WERI-Rb-1 (cell line): ENCODE results near the gene TAF9B.
A peak's percentile ranks its signal among the peaks of the same experiment; 100 is the strongest.
"Not testable (repeated sequence)": the region's sequence is repeated elsewhere in the genome, so short reads cannot be mapped to it uniquely, and the experiment has no call there.

Experiments
- DNase-seq: peaks from one replicate; pipeline ENCODE4 v3.0.0-alpha.2; 2020
- H3K27ac ChIP-seq: fragments of 250-450 bp; sonication (Bioruptor Pico); 2 replicates; pipeline ENCODE4 v1.5.1; 2020; ENCODE audit warnings: mild to moderate bottlenecking, moderate library complexity
- H3K27me3 ChIP-seq: fragments of 250-450 bp; sonication (Bioruptor Pico); 2 replicates; pipeline ENCODE4 v1.5.1; 2021; ENCODE audit warnings: mild to moderate bottlenecking, low read depth, moderate library complexity; ENCODE audit not compliant: insufficient read depth, severe bottlenecking
- H3K36me3 ChIP-seq: fragments of 250-450 bp; sonication (Bioruptor Pico); 2 replicates; pipeline ENCODE4 v1.5.1; 2020; ENCODE audit warnings: mild to moderate bottlenecking, moderate library complexity
- H3K4me3 ChIP-seq: 2 replicates; pipeline ENCODE4 v1.5.1; 2011; ENCODE audit warnings: low read depth, mild to moderate bottlenecking, control low read depth, low read length
- H3K9me3 ChIP-seq: fragments of 250-450 bp; sonication (Bioruptor Pico); 2 replicates; pipeline ENCODE4 v1.5.1; 2021; ENCODE audit warnings: mild to moderate bottlenecking, moderate library complexity; ENCODE audit not compliant: severe bottlenecking
- CTCF ChIP-seq: IDR thresholded peaks from 2 replicates; pipeline ENCODE4 v1.5.1; 2011; ENCODE audit warnings: low read depth, mild to moderate bottlenecking, control low read depth, inconsistent platforms, low read length

TAF9B gene, protein sequence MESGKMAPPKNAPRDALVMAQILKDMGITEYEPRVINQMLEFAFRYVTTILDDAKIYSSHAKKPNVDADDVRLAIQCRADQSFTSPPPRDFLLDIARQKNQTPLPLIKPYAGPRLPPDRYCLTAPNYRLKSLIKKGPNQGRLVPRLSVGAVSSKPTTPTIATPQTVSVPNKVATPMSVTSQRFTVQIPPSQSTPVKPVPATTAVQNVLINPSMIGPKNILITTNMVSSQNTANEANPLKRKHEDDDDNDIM

DNA sequence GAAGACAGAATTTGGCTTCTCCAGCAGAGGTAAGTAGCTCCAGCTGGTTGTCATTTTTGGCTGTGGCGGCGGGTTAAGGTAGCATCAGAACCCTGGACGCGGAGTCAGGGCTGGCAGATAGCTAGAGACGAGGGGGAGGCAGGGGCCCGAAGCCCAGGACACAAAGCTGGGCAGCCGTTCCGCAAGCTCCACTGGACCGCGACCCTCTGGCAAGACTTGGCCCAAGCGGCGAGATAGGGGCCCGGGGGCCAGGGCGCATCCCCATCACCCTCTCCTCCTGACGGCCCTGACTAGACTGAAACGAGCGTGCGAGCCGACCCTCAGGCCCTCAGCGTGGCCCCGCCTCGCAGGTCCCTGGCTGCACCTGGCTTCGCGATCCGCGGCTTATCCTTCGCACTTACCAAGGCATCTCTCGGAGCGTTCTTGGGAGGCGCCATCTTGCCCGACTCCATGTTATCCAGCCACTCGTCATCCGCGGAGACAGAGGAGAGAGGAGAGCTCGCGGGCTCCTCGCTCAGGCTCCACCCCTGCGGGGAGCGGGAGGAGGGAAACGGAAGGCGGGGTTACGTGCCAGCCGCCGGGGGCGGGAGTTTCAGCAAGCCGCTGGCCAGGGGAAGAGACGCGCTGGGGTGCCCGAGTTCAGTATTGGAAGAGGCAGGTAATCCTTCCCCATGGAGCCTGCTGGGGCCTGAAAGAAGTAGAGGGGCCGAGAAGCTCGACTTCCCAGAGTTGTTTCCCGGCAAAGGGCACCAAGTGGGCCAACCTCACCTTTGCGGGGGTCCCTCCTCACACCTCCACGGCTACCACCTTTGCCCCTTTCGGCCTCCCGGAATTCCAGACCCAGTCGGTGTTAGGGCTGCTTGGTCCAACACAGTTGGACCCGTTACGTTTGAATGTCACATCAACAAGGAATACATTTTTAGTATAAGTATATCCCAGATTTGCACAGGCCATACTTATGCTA lies at the start of gene TAF9B:
Gene TAF9B, minus strand, starts transcription at position 491 of the 964 bp plus-strand sequence. Its CDS starts 39 bp downstream, at position 452.
- Histone ChIP-seq H3K36me3 (no peaks in the 10 kb centered on the region; the same call in 1 of the 2 replicates), H3K27me3 (no peaks in the 10 kb centered on the region), H3K27ac (peak within 1 kb of the TSS; percentile 64), H3K9me3 (peaks cover 2% of the 10 kb centered on the region), H3K4me3 (peak within 1 kb of the TSS; percentile 50)
- no peak for TF ChIP-seq CTCF
- peak; percentile 86 for DNase-seq

GRCh38 chrX:78182881-78183280 lies 43.4 kb upstream of the TAF9B start:
- Histone ChIP-seq H3K9me3 (no peaks in the 10 kb centered on the region), H3K27ac (no peak overlapping the region), H3K27me3 (peaks cover 30% of the 10 kb centered on the region), H3K36me3 (no peaks in the 10 kb centered on the region), H3K4me3 (no peak overlapping the region)
- DNase-seq = no peak
- TF ChIP-seq CTCF = no peak

GRCh38 chrX:78181307-78181706 lies 41.9 kb upstream of the TAF9B start:
- no peak for DNase-seq
- H3K27me3 ChIP-seq = peaks cover 31% of the 10 kb centered on the region
- no peak for TF ChIP-seq CTCF
- no peak overlapping the region for H3K4me3 ChIP-seq
- H3K9me3 ChIP-seq = no peaks in the 10 kb centered on the region
- no peak overlapping the region for H3K27ac ChIP-seq
- no peaks in the 10 kb centered on the region for H3K36me3 ChIP-seq

DNA sequence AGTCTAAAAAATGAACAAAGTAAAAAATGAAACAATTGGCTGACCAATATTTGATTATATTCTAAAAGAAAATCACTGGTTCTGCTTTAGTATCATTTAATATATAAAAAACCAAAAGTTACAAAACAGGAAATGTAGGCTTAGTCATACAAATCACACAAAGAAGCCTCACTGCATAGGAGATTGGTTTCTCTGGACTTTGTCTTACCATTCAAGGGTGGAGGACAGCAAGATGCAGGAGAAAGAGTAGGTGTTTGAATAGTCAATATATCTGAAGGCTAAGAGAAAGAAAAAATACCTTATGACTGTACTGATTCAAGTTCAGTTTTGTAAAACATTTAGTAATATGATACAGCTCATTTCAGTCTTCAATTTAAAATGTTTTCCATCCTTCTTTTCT lies 28.6 kb upstream of the TAF9B start:
- H3K36me3 ChIP-seq = no peaks in the 10 kb centered on the region
- H3K4me3 ChIP-seq = no peak overlapping the region
- no peak for DNase-seq
- H3K27ac ChIP-seq = no peak overlapping the region
- TF ChIP-seq CTCF = no peak
- H3K9me3 ChIP-seq = no peaks in the 10 kb centered on the region
- H3K27me3 ChIP-seq = peaks cover 46% of the 10 kb centered on the region

DNA sequence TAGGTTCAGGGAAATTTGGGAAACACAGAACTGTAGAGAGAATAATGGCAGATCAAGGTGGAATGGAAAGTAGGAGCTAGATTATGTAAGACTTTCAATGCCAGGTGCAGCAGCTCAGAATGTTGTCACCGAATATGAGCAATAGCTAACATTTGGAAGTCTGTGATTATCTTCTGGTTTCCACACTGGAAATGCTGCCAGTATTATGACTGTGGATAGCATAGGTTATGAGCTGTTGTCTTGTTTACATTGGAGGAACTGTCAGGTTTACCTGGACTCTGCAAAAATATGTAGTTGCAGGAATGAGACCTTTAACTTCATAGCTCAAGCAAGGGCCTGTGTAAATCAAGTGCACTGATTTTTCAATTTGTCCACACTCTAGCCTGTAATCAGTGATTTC lies 26.0 kb upstream of the TAF9B start:
- Histone ChIP-seq H3K27me3 (peaks cover 46% of the 10 kb centered on the region), H3K9me3 (no peaks in the 10 kb centered on the region), H3K36me3 (no peaks in the 10 kb centered on the region), H3K27ac (no peak overlapping the region), H3K4me3 (no peak overlapping the region)
- no peak for TF ChIP-seq CTCF
- no peak for DNase-seq

- H3K9me3 ChIP-seq, H3K4me3 ChIP-seq, H3K36me3 ChIP-seq, DNase-seq, H3K27ac ChIP-seq: not testable (repeated sequence)
- H3K27me3 ChIP-seq = peaks cover 40% of the 10 kb centered on the region
These were observed 23.7 kb upstream of the TAF9B start for GRCh38 chrX:78163175-78163574.

GRCh38 chrX:78160711-78161110 lies 21.3 kb upstream of the TAF9B start:
- H3K9me3 ChIP-seq, H3K36me3 ChIP-seq, H3K4me3 ChIP-seq, H3K27ac ChIP-seq, DNase-seq: not testable (repeated sequence)
- H3K27me3 ChIP-seq = peaks cover 30% of the 10 kb centered on the region

- not testable (repeated sequence) for DNase-seq, H3K4me3 ChIP-seq
These were observed 18.4 kb upstream of the TAF9B start for GRCh38 chrX:78157846-78158245.

DNA sequence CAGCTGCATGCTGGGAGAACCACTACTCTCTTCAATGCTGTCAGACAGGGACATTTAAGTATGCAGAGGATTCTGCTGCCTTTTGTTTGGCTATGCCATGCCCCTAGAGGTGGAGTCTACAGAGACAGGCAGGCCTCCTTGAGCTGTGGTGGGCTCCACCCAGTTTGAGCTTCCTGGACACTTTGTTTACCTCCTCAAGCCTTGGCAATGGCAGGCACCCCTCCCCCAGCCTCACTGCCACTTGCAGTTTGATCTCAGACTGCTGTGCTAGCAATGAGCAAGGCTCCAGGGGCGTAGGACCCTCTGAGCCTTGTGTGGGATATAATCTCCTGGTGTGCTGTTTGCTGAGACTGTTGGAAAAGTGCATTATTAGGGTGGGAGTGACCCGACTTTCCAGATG lies 17.9 kb upstream of the TAF9B start:
- H3K27ac ChIP-seq, H3K4me3 ChIP-seq, H3K9me3 ChIP-seq, H3K36me3 ChIP-seq, DNase-seq: not testable (repeated sequence)
- H3K27me3 ChIP-seq = peaks cover 23% of the 10 kb centered on the region

More at GRCh38 chrX:78157846-78158245, 18.4 kb upstream of the TAF9B start:
- not testable (repeated sequence) for H3K36me3 ChIP-seq, H3K27ac ChIP-seq, H3K9me3 ChIP-seq
- peaks cover 23% of the 10 kb centered on the region for H3K27me3 ChIP-seq
